Mesenchymal stem cell (in vitro differentiated cells and primary cell): ENCODE results near the gene DDX31.

ENCODE experiments used
- DNase-seq: peaks from one replicate; pipeline ENCODE4 v3.0.0-alpha.2; 2013
- H2AFZ ChIP-seq: one replicate; pipeline ENCODE4 v1.6.1; 2013; ENCODE audit warnings: low read depth, mild to moderate bottlenecking, control low read depth, inconsistent platforms, low read length, moderate library complexity
- H2AK5ac ChIP-seq: 2 replicates; pipeline ENCODE4 v1.6.1; 2013; ENCODE audit warnings: low read length, moderate library complexity, mild to moderate bottlenecking, inconsistent platforms; ENCODE audit not compliant: severe bottlenecking
- H2BK120ac ChIP-seq: one replicate; pipeline ENCODE4 v1.6.1; 2013; ENCODE audit warnings: low read depth, mild to moderate bottlenecking, inconsistent platforms, low read length, moderate library complexity
- H2BK12ac ChIP-seq, 2 experiments: one replicate each; pipeline ENCODE4 v1.6.1; 2013; ENCODE audit warnings: inconsistent platforms in 2 of 2, low read length in 2 of 2, mild to moderate bottlenecking in 2 of 2, moderate library complexity in 2 of 2, control low read depth in 1 of 2
- H2BK15ac ChIP-seq: one replicate; pipeline ENCODE4 v1.6.1; 2013; ENCODE audit warnings: mild to moderate bottlenecking, low read depth, inconsistent platforms; ENCODE audit not compliant: poor library complexity, severe bottlenecking
- H2BK5ac ChIP-seq: 2 replicates; pipeline ENCODE4 v1.6.1; 2013; ENCODE audit warnings: low read depth, mild to moderate bottlenecking, low read length, control low read depth, inconsistent platforms; ENCODE audit not compliant: poor library complexity, severe bottlenecking
- H3K14ac ChIP-seq, 2 experiments: one replicate each; pipeline ENCODE4 v1.6.1; 2013; ENCODE audit warnings: inconsistent platforms in 2 of 2, low read length in 2 of 2, control low read depth in 1 of 2, mild to moderate bottlenecking in 1 of 2, moderate library complexity in 1 of 2
- H3K18ac ChIP-seq, 2 experiments: one replicate each; pipeline ENCODE4 v1.6.1; 2013; ENCODE audit warnings: inconsistent platforms in 2 of 2, low read length in 2 of 2, control low read depth in 1 of 2, low read depth in 1 of 2, mild to moderate bottlenecking in 1 of 2
- H3K23ac ChIP-seq, 2 experiments: one replicate each; pipeline ENCODE4 v1.6.1; 2013; ENCODE audit warnings: inconsistent platforms in 2 of 2, low read length in 2 of 2, mild to moderate bottlenecking in 2 of 2, moderate library complexity in 2 of 2, control low read depth in 1 of 2
- H3K27ac ChIP-seq: 2 replicates; pipeline ENCODE4 v1.5.1; 2013; ENCODE audit warnings: mild to moderate bottlenecking, moderate library complexity, low read length, control low read depth, inconsistent platforms; ENCODE audit not compliant: poor library complexity, severe bottlenecking
- H3K27me3 ChIP-seq, 2 experiments: 2 replicates each; pipeline versions ENCODE4 v1.6.1 to v1.7.0; 2013; ENCODE audit warnings: low read length in 2 of 2, mild to moderate bottlenecking in 2 of 2, moderate library complexity in 2 of 2, control low read depth in 1 of 2, inconsistent platforms in 1 of 2; ENCODE audit not compliant: control insufficient read depth in 1 of 2, insufficient read depth in 1 of 2
- H3K36me3 ChIP-seq, 2 experiments: 2 replicates each; pipeline versions ENCODE4 v1.6.1 to v1.7.0; 2013; ENCODE audit warnings: low read length in 2 of 2, control low read depth in 1 of 2, inconsistent platforms in 1 of 2, low read depth in 1 of 2, mild to moderate bottlenecking in 1 of 2; ENCODE audit not compliant: insufficient read depth in 2 of 2, control insufficient read depth in 1 of 2
- H3K4ac ChIP-seq, 2 experiments: one replicate each; pipeline ENCODE4 v1.6.1; 2013; ENCODE audit warnings: inconsistent platforms in 2 of 2, low read length in 2 of 2, mild to moderate bottlenecking in 2 of 2, moderate library complexity in 2 of 2, control low read depth in 1 of 2, low read depth in 1 of 2
- H3K4me1 ChIP-seq: 2 replicates; pipeline ENCODE4 v1.6.1; 2013; ENCODE audit warnings: low read depth, low read length, control low read depth; ENCODE audit not compliant: control insufficient read depth, insufficient read depth
- H3K4me2 ChIP-seq: 2 replicates; pipeline ENCODE4 v1.6.1; 2013; ENCODE audit warnings: low read length, mild to moderate bottlenecking, inconsistent platforms; ENCODE audit not compliant: poor library complexity, severe bottlenecking
- H3K4me3 ChIP-seq, 2 experiments: 2 replicates each; pipeline versions ENCODE4 v1.5.1 to v1.7.0; 2013; ENCODE audit warnings: low read length in 2 of 2, mild to moderate bottlenecking in 2 of 2, control low read depth in 1 of 2, low read depth in 1 of 2; ENCODE audit not compliant: insufficient read depth in 1 of 2
- H3K79me1 ChIP-seq: replicated peaks from 2 replicates; pipeline ENCODE4 v1.6.1; 2013; ENCODE audit warnings: mild to moderate bottlenecking, control low read depth, low read length, inconsistent platforms; ENCODE audit not compliant: poor library complexity, severe bottlenecking
- H3K9ac ChIP-seq: 2 replicates; pipeline ENCODE4 v1.7.0; 2013; ENCODE audit warnings: mild to moderate bottlenecking, low read length, moderate library complexity
- H3K9me3 ChIP-seq: 2 replicates; pipeline ENCODE4 v1.7.0; 2013; ENCODE audit warnings: mild to moderate bottlenecking, low read length; ENCODE audit not compliant: control insufficient read depth
- H4K8ac ChIP-seq: one replicate; pipeline ENCODE4 v1.6.1; 2013; ENCODE audit warnings: inconsistent platforms, mild to moderate bottlenecking, low read length, moderate library complexity
- H4K91ac ChIP-seq: one replicate; pipeline ENCODE4 v1.6.1; 2013; ENCODE audit warnings: mild to moderate bottlenecking, low read length, inconsistent platforms
- WGBS: methylation state at CpG from one replicate; pipeline ENCODE4 v1.1.7; 2013; ENCODE audit warnings: mixed read lengths; 5-methylcytosine and 5-hydroxymethylcytosine counted together

The DDX31 gene

GRCh38 chr9:132651259-132651658 lies 18.5 kb downstream of the DDX31 start:
- no peak overlapping the region for H3K4me2 ChIP-seq
- 29% methylated on average over 5 of the region's 6 CpGs for WGBS
- no peak overlapping the region for H2AFZ ChIP-seq
- H2BK120ac ChIP-seq = no peak overlapping the region
- H3K4me1 ChIP-seq = peaks cover 9% of the 10 kb centered on the region
- no peak overlapping the region for H4K8ac ChIP-seq
- no peak overlapping the region for H3K14ac ChIP-seq
- no peak overlapping the region for H2BK5ac ChIP-seq
- peak overlapping the region in 1 of 2 experiments; percentile 35 for H3K4ac ChIP-seq
- H3K79me1 ChIP-seq = peaks cover 13% of the 10 kb centered on the region
- no peak overlapping the region for H3K9ac ChIP-seq
- no peaks in the 10 kb centered on the region for H3K9me3 ChIP-seq
- H2BK12ac ChIP-seq = no peak overlapping the region
- no peak overlapping the region for H3K18ac ChIP-seq
- no peak overlapping the region for H2AK5ac ChIP-seq
- peak; percentile 95 for DNase-seq
- no peak overlapping the region for H3K4me3 ChIP-seq
- H3K27ac ChIP-seq = no peak overlapping the region
- H2BK15ac ChIP-seq = no peak overlapping the region
- peaks cover 20 to 71% of the 10 kb centered on the region in 2 experiments for H3K36me3 ChIP-seq
- no peak overlapping the region for H4K91ac ChIP-seq
- H3K23ac ChIP-seq = no peak overlapping the region
- H3K27me3 ChIP-seq = no peaks in the 10 kb centered on the region

GRCh38 chr9:132648685-132649084 lies 21.1 kb downstream of the DDX31 start:
- DNase-seq = no peak
- Histone ChIP-seq H2BK12ac (no peak overlapping the region), H3K14ac (no peak overlapping the region), H3K79me1 (peaks cover 19% of the 10 kb centered on the region), H4K91ac (no peak overlapping the region), H2BK5ac (no peak overlapping the region), H3K9ac (no peak overlapping the region), H3K23ac (no peak overlapping the region), H2AK5ac (no peak overlapping the region), H3K36me3 (peaks cover 31 to 84% of the 10 kb centered on the region in 2 experiments), H3K4me3 (no peak overlapping the region), H3K9me3 (no peaks in the 10 kb centered on the region), H3K18ac (no peak overlapping the region), H2AFZ (no peak overlapping the region), H3K27ac (no peak overlapping the region), H4K8ac (no peak overlapping the region), H2BK15ac (no peak overlapping the region), H3K4me1 (peaks cover 9% of the 10 kb centered on the region), H3K4me2 (no peak overlapping the region), H3K4ac (no peak overlapping the region), H3K27me3 (no peaks in the 10 kb centered on the region), H2BK120ac (no peak overlapping the region)
- WGBS = 77% methylated on average over 3 of the region's 3 CpGs

GRCh38 chr9:132648283-132648682 lies 21.5 kb downstream of the DDX31 start:
- Histone ChIP-seq H3K14ac (no peak overlapping the region), H2BK5ac (no peak overlapping the region)

GRCh38 chr9:132647806-132648205 lies 22.0 kb downstream of the DDX31 start:
- Histone ChIP-seq H2BK5ac (no peak overlapping the region), H3K27me3 (no peaks in the 10 kb centered on the region), H2AK5ac (peak overlapping the region; percentile 63), H4K8ac (no peak overlapping the region), H2BK12ac (peak overlapping the region in 1 of 2 experiments; percentile 84), H3K18ac (peak overlapping the region in 1 of 2 experiments; percentile 64), H3K14ac (no peak overlapping the region), H2AFZ (no peak overlapping the region), H3K79me1 (peaks cover 27% of the 10 kb centered on the region), H2BK15ac (no peak overlapping the region), H2BK120ac (no peak overlapping the region), H3K27ac (peak overlapping the region; percentile 78), H3K36me3 (peaks cover 37 to 93% of the 10 kb centered on the region in 2 experiments), H3K9ac (peak overlapping the region; percentile 71), H3K4me2 (no peak overlapping the region), H4K91ac (peak overlapping the region; percentile 57), H3K23ac (no peak overlapping the region), H3K9me3 (no peaks in the 10 kb centered on the region), H3K4me3 (peak overlapping the region in 1 of 2 experiments; percentile 54), H3K4ac (peak overlapping the region in 1 of 2 experiments; percentile 75), H3K4me1 (peaks cover 9% of the 10 kb centered on the region)
- 100% methylated on average over 1 of the region's 2 CpGs for WGBS
- DNase-seq = no peak

More at GRCh38 chr9:132648283-132648682, 21.5 kb downstream of the DDX31 start:
- Histone ChIP-seq H3K36me3 (peaks cover 32 to 88% of the 10 kb centered on the region in 2 experiments), H3K4ac (no peak overlapping the region), H3K9me3 (no peaks in the 10 kb centered on the region), H3K79me1 (peaks cover 23% of the 10 kb centered on the region), H3K27ac (peak overlapping the region; percentile 7), H3K9ac (peak overlapping the region; percentile 71), H2BK12ac (peak overlapping the region in 1 of 2 experiments; percentile 23), H3K27me3 (no peaks in the 10 kb centered on the region), H3K4me2 (no peak overlapping the region), H2AFZ (no peak overlapping the region), H4K91ac (no peak overlapping the region), H2BK120ac (no peak overlapping the region), H3K23ac (no peak overlapping the region), H4K8ac (no peak overlapping the region), H3K18ac (peak overlapping the region in 1 of 2 experiments; percentile 59), H3K4me3 (no peak overlapping the region), H2BK15ac (no peak overlapping the region), H2AK5ac (peak overlapping the region; percentile 65), H3K4me1 (peaks cover 9% of the 10 kb centered on the region)
- WGBS = no CpG with 5 or more reads among the region's 7 CpGs
- DNase-seq = no peak
